ENCODE results near the gene SNTG2. TPM values are rescaled to one million over a fixed set of nuclear protein-coding genes. Genes with fewer than 3 reads are reported as not detected.

Gene SNTG2
- total RNA-seq, 1 donor: under 0.01 TPM

DNA sequence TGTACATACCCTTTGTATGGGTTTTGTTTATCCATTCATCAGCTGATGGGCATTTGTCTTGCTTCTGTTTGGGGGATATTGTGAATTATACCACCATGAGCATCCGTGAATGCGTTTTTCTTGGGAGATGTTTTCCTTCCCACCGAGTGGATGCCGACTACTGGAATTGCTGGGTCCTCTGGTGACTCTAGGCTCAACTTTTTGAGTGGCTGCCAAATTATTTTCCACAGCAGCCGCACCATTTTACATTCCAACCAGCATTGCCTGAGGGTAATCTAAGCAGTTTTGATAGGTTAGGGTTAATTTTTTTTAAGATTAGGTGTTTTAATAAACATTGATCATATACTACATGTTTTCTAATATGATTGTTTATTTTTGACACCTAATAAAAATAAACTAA is 220.1 kb downstream of the SNTG2 start:
- TF ChIP-seq, protein P1, sequence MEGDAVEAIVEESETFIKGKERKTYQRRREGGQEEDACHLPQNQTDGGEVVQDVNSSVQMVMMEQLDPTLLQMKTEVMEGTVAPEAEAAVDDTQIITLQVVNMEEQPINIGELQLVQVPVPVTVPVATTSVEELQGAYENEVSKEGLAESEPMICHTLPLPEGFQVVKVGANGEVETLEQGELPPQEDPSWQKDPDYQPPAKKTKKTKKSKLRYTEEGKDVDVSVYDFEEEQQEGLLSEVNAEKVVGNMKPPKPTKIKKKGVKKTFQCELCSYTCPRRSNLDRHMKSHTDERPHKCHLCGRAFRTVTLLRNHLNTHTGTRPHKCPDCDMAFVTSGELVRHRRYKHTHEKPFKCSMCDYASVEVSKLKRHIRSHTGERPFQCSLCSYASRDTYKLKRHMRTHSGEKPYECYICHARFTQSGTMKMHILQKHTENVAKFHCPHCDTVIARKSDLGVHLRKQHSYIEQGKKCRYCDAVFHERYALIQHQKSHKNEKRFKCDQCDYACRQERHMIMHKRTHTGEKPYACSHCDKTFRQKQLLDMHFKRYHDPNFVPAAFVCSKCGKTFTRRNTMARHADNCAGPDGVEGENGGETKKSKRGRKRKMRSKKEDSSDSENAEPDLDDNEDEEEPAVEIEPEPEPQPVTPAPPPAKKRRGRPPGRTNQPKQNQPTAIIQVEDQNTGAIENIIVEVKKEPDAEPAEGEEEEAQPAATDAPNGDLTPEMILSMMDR (IDR thresholded peaks at IDR 0.05; ENCODE audit: insufficient read depth, low read depth, low read length): no peak
- DNase-seq (ENCODE audit: low read depth): no peak
- no peak overlapping the region for H3K4me3 ChIP-seq (ENCODE audit: low read depth, low read length)

DNA sequence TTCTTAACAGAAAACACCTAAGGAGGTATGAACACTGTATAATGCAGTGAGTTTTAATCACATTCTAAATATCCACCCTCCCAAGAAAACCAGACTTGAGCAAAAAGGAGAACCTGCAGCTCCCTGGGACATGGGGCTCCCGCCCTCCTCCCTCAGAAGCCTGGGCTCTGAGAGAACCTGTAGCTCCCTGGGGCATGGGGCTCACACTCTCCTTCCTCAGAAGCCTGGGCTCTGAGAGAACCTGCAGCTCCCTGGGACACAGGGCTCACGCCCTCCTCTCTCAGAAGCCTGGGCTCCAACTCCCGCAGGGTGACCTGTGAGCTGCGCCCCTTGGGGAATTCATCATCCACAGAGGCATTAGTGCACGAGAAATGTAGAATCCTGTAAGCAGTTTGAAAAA is 222.9 kb downstream of the SNTG2 start:
- no peak overlapping the region for H3K4me3 ChIP-seq (ENCODE audit: low read depth, low read length)
- TF ChIP-seq, protein P1 (IDR thresholded peaks at IDR 0.05; ENCODE audit: insufficient read depth, low read depth, low read length): no peak
- no peak for DNase-seq (ENCODE audit: low read depth)

DNA sequence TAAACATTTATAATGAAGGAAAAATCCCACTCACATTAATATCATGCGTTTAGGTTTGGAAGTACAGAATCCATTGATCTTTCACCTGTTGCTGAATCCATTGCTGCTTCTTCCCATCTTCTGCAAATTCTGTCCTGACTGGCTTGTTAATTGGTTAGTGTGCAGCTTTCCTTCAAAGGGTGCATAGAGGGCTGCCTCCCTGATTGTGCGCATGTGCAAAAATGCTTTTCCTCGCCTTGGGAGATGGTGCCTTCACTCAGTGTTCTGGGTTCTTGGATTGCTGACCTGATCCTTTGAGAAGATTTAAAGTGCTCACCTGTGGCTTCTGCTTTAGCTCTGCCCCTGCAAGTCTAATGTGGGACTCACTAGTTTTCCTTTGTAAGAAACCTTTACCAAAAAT is 231.2 kb downstream of the SNTG2 start:
- TF ChIP-seq, protein P1 (IDR thresholded peaks at IDR 0.05; ENCODE audit: insufficient read depth, low read depth, low read length): no peak
- no peak overlapping the region for H3K4me3 ChIP-seq (ENCODE audit: low read depth, low read length)
- DNase-seq (ENCODE audit: low read depth): no peak

DNA sequence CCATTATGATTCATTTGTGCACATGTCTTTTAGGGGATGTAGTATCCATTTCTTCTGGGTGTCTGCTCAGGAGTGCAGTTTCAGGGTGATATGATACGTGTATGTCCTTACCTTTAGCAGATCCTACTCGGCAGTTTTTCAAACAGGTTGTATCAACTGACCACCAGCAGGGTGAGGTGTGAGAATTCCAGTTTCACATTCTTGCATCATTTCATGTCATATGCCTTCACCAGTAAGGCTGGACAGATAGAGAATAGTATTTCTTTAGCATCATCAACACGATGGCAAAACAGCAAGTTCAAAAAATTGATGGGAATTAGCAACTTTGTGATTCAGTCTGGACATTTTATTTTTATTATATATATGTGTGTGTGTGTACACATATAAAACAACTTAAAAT is 232.7 kb downstream of the SNTG2 start:
- TF ChIP-seq, protein P1 (IDR thresholded peaks at IDR 0.05; ENCODE audit: insufficient read depth, low read depth, low read length): no peak
- H3K4me3 ChIP-seq (ENCODE audit: low read depth, low read length): no peak overlapping the region
- no peak for DNase-seq (ENCODE audit: low read depth)

DNA sequence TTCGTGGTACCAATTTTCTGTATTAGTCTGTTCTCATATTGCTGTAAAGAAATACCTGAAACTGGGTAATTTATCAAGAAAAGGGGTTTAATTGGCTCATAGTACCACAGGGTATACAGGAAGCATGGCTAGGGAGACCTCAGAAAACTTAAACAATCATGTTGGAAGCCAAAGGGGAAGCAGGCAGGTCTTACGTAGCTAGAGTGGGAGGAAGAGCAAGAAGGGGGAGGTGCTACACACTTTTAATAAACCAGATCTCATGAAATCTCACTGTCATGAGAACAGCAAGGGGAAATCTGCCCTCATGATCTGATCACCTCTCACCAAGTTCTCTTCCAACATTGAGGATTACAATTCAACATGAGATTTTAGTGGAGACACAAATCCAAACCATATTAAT is 235.8 kb downstream of the SNTG2 start:
- DNase-seq (ENCODE audit: low read depth): no peak
- no peak overlapping the region for H3K4me3 ChIP-seq (ENCODE audit: low read depth, low read length)
- TF ChIP-seq, protein P1 (IDR thresholded peaks at IDR 0.05; ENCODE audit: insufficient read depth, low read depth, low read length): no peak

DNA sequence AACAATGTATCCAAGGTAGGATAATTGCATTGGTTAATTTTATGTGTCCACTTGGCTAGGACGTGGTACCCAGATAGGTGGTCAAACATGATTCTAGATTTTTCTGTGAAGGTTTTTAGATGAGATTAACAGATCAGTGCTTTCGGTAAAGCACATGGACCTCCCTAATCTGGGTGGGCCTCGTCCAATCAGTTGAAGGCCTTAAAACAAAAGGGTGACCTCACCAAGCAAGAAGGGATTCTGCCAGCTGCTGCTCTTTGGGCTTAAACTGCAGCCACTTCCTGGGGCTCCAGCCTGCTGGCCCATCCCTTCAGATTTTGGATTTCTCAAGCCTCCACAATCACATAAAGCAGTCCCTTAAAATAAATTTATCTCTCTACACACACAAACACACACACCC is 236.5 kb downstream of the SNTG2 start:
- no peak overlapping the region for H3K4me3 ChIP-seq (ENCODE audit: low read depth, low read length)
- DNase-seq (ENCODE audit: low read depth): no peak
- TF ChIP-seq, protein P1 (IDR thresholded peaks at IDR 0.05; ENCODE audit: insufficient read depth, low read depth, low read length): no peak

DNA sequence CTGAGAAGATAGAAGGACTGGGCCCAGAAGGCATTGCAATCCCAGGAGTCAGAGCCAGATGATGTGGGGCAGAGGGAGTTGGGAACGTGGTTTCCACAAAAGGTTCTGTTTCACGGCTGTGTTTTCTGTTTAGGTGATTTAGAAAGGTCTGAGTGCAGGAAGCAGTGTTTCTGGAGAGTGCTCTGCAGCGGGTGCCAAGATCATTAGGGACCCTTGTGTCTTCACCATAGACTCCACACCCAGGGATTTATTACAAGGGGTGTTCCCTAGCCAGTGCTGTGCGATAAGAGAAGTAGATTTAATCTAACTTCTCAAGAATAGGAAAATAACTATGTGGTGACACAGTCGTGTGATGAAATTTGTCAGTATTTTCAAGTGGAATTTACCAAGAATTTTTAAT is 241.5 kb downstream of the SNTG2 start:
- no peak overlapping the region for H3K4me3 ChIP-seq (ENCODE audit: low read depth, low read length)
- TF ChIP-seq, protein P1 (IDR thresholded peaks at IDR 0.05; ENCODE audit: insufficient read depth, low read depth, low read length): no peak
- DNase-seq (ENCODE audit: low read depth): no peak
